ENCODE data around the gene INTS1.

Gene INTS1

GRCh38 chr7:1496531-1497292 lies 7.5 kb downstream of the INTS1 start:
- H3K27me3 Mint-ChIP-seq: no peaks in the 10 kb centered on the region

GRCh38 chr7:1495564-1496242 lies 8.5 kb downstream of the INTS1 start:
- no peak for DNase-seq
- no peak overlapping the region for H3K4me3 Mint-ChIP-seq
- peaks cover 4% of the 10 kb centered on the region for H3K4me1 Mint-ChIP-seq
- no peaks in the 10 kb centered on the region for H3K9me3 Mint-ChIP-seq
- CTCF ChIA-PET: no interaction called here
- H3K27ac Mint-ChIP-seq: no peak overlapping the region
- H3K27me3 Mint-ChIP-seq: no peaks in the 10 kb centered on the region
- H3K36me3 Mint-ChIP-seq: peaks cover 28% of the 10 kb centered on the region

More at GRCh38 chr7:1496531-1497292, 7.5 kb downstream of the INTS1 start:
- Mint-ChIP-seq H3K4me1 (peaks cover 9% of the 10 kb centered on the region), H3K27ac (no peak overlapping the region), H3K9me3 (no peaks in the 10 kb centered on the region), H3K4me3 (no peak overlapping the region), H3K36me3 (peaks cover 28% of the 10 kb centered on the region)
- DNase-seq: no peak
- CTCF ChIA-PET: no interaction called here

- no peak for DNase-seq
- H3K36me3 Mint-ChIP-seq: peaks cover 28% of the 10 kb centered on the region
- H3K4me1 Mint-ChIP-seq: no peaks in the 10 kb centered on the region
- H3K27me3 Mint-ChIP-seq: no peaks in the 10 kb centered on the region
- CTCF ChIA-PET: no interaction called here
- H3K9me3 Mint-ChIP-seq: no peaks in the 10 kb centered on the region
- no peak overlapping the region for H3K27ac Mint-ChIP-seq
- H3K4me3 Mint-ChIP-seq: no peak overlapping the region
Measured at GRCh38 chr7:1494866-1495563, 9.2 kb downstream of the INTS1 start.

GRCh38 chr7:1494447-1494846 lies 9.7 kb downstream of the INTS1 start:
- H3K27ac Mint-ChIP-seq: no peak overlapping the region
- H3K4me1 Mint-ChIP-seq: no peaks in the 10 kb centered on the region
- no peaks in the 10 kb centered on the region for H3K27me3 Mint-ChIP-seq
- no peak overlapping the region for H3K4me3 Mint-ChIP-seq
- CTCF ChIA-PET: no interaction called here
- DNase-seq: no peak
- no peaks in the 10 kb centered on the region for H3K9me3 Mint-ChIP-seq
- peaks cover 30% of the 10 kb centered on the region for H3K36me3 Mint-ChIP-seq

- Mint-ChIP-seq H3K36me3 (peaks cover 32% of the 10 kb centered on the region), H3K9me3 (no peaks in the 10 kb centered on the region), H3K27ac (no peak overlapping the region), H3K27me3 (no peaks in the 10 kb centered on the region), H3K4me3 (no peak overlapping the region), H3K4me1 (no peaks in the 10 kb centered on the region)
- CTCF ChIA-PET: interaction anchor here (0.9 kb wide), 1 partner anchor 19 kb away, joined by 4 read pairs; no protein-coding TSS in a partner anchor
- DNase-seq: no peak
Measured at GRCh38 chr7:1493571-1493970, 10.6 kb downstream of the INTS1 start.

GRCh38 chr7:1493129-1493528 lies 11.1 kb downstream of the INTS1 start:
- H3K36me3 Mint-ChIP-seq: peaks cover 35% of the 10 kb centered on the region

GRCh38 chr7:1492640-1493039 lies 11.5 kb downstream of the INTS1 start:
- DNase-seq: no peak
- H3K27me3 Mint-ChIP-seq: no peaks in the 10 kb centered on the region
- H3K27ac Mint-ChIP-seq: no peak overlapping the region
- CTCF ChIA-PET: interaction anchor here (0.9 kb wide), 1 partner anchor 19 kb away, joined by 4 read pairs; no protein-coding TSS in a partner anchor
- peaks cover 34% of the 10 kb centered on the region for H3K36me3 Mint-ChIP-seq
- no peak overlapping the region for H3K4me3 Mint-ChIP-seq
- H3K9me3 Mint-ChIP-seq: no peaks in the 10 kb centered on the region
- no peaks in the 10 kb centered on the region for H3K4me1 Mint-ChIP-seq

More at GRCh38 chr7:1493129-1493528, 11.1 kb downstream of the INTS1 start:
- no peak for DNase-seq
- Mint-ChIP-seq H3K27ac (no peak overlapping the region), H3K4me3 (no peak overlapping the region), H3K27me3 (no peaks in the 10 kb centered on the region), H3K9me3 (no peaks in the 10 kb centered on the region), H3K4me1 (no peaks in the 10 kb centered on the region)
- CTCF ChIA-PET: interaction anchor here (0.9 kb wide), 1 partner anchor 19 kb away, joined by 4 read pairs; no protein-coding TSS in a partner anchor

GRCh38 chr7:1492221-1492620 lies 12.0 kb downstream of the INTS1 start:
- no peak for DNase-seq
- Mint-ChIP-seq H3K4me1 (no peaks in the 10 kb centered on the region), H3K27ac (no peak overlapping the region), H3K27me3 (no peaks in the 10 kb centered on the region), H3K4me3 (no peak overlapping the region), H3K36me3 (peaks cover 30% of the 10 kb centered on the region), H3K9me3 (no peaks in the 10 kb centered on the region)
- CTCF ChIA-PET: no interaction called here

- no peaks in the 10 kb centered on the region for H3K27me3 Mint-ChIP-seq
- no peaks in the 10 kb centered on the region for H3K9me3 Mint-ChIP-seq
- H3K36me3 Mint-ChIP-seq: peaks cover 28% of the 10 kb centered on the region
- no peak for DNase-seq
- H3K27ac Mint-ChIP-seq: no peak overlapping the region
- CTCF ChIA-PET: no interaction called here
- H3K4me1 Mint-ChIP-seq: no peaks in the 10 kb centered on the region
- no peak overlapping the region for H3K4me3 Mint-ChIP-seq
Measured at GRCh38 chr7:1490837-1491236, 13.4 kb downstream of the INTS1 start.

- Mint-ChIP-seq H3K36me3 (peaks cover 34% of the 10 kb centered on the region), H3K4me1 (no peaks in the 10 kb centered on the region), H3K4me3 (no peak overlapping the region), H3K9me3 (no peaks in the 10 kb centered on the region), H3K27me3 (no peaks in the 10 kb centered on the region), H3K27ac (no peak overlapping the region)
- CTCF ChIA-PET: no interaction called here
- DNase-seq: no peak
Measured at GRCh38 chr7:1489336-1489735, 14.9 kb downstream of the INTS1 start.

- H3K4me1 Mint-ChIP-seq: no peaks in the 10 kb centered on the region
- no peaks in the 10 kb centered on the region for H3K9me3 Mint-ChIP-seq
- no peak overlapping the region for H3K27ac Mint-ChIP-seq
- H3K27me3 Mint-ChIP-seq: no peaks in the 10 kb centered on the region
- DNase-seq: no peak
- CTCF ChIA-PET: no interaction called here
- no peak overlapping the region for H3K4me3 Mint-ChIP-seq
- peaks cover 39% of the 10 kb centered on the region for H3K36me3 Mint-ChIP-seq
Measured at GRCh38 chr7:1488016-1488415, 16.2 kb downstream of the INTS1 start.

- DNase-seq: no peak
- H3K27ac Mint-ChIP-seq: no peak overlapping the region
- no peaks in the 10 kb centered on the region for H3K9me3 Mint-ChIP-seq
- no peaks in the 10 kb centered on the region for H3K27me3 Mint-ChIP-seq
- H3K36me3 Mint-ChIP-seq: peaks cover 38% of the 10 kb centered on the region
- H3K4me3 Mint-ChIP-seq: no peak overlapping the region
- H3K4me1 Mint-ChIP-seq: no peaks in the 10 kb centered on the region
- CTCF ChIA-PET: no interaction called here
Measured at GRCh38 chr7:1487466-1487865, 16.7 kb downstream of the INTS1 start.

GRCh38 chr7:1486571-1486970 lies 17.6 kb downstream of the INTS1 start:
- H3K27me3 Mint-ChIP-seq: no peaks in the 10 kb centered on the region
- CTCF ChIA-PET: interaction anchor here (0.6 kb wide), 1 partner anchor 26 kb away, joined by 4 read pairs; no protein-coding TSS in a partner anchor
- H3K4me3 Mint-ChIP-seq: no peak overlapping the region
- no peak for DNase-seq
- H3K27ac Mint-ChIP-seq: no peak overlapping the region
- H3K9me3 Mint-ChIP-seq: no peaks in the 10 kb centered on the region
- peaks cover 36% of the 10 kb centered on the region for H3K36me3 Mint-ChIP-seq
- H3K4me1 Mint-ChIP-seq: no peaks in the 10 kb centered on the region

- H3K9me3 Mint-ChIP-seq: no peaks in the 10 kb centered on the region
- peaks cover 28% of the 10 kb centered on the region for H3K36me3 Mint-ChIP-seq
- DNase-seq: no peak
- H3K27ac Mint-ChIP-seq: no peak overlapping the region
- no peak overlapping the region for H3K4me3 Mint-ChIP-seq
- H3K27me3 Mint-ChIP-seq: no peaks in the 10 kb centered on the region
- no peaks in the 10 kb centered on the region for H3K4me1 Mint-ChIP-seq
- CTCF ChIA-PET: no interaction called here
Measured at GRCh38 chr7:1485156-1485555, 19.0 kb downstream of the INTS1 start.
